Testis (tissue), 3 donors: Measurements from ENCODE around the gene APOH. TPM values are rescaled to one million over a fixed set of nuclear protein-coding genes. Genes with fewer than 3 reads are reported as not detected.

ENCODE experiments used
- DNase-seq: peaks from one replicate; pipeline ENCODE4 v3.0.0-alpha.2; 2019
- H3K27ac ChIP-seq, 2 donors: fragments of 200-600 bp; sonication (generic); one replicate each; pipeline ENCODE4 v1.5.1; 2019
- H3K27me3 ChIP-seq: fragments of 200-600 bp; sonication (generic); one replicate; pipeline ENCODE4 v1.5.1; 2019
- H3K36me3 ChIP-seq: fragments of 200-600 bp; sonication (generic); one replicate; pipeline ENCODE4 v1.5.1; 2017; ENCODE audit warnings: low read depth; ENCODE audit errors: missing control alignments
- H3K4me1 ChIP-seq: fragments of 200-600 bp; sonication (generic); one replicate; pipeline ENCODE4 v1.5.1; 2019
- H3K4me3 ChIP-seq, 2 donors: fragments of 200-600 bp; sonication (generic); one replicate each; pipeline ENCODE4 v1.5.1; 2017 to 2019
- H3K9me3 ChIP-seq: fragments of 200-600 bp; sonication (generic); one replicate; pipeline ENCODE4 v1.5.1; 2017
- POLR2A ChIP-seq: fragments of 450-650 bp; IDR thresholded peaks from one replicate; pipeline ENCODE4 v1.6.1; 2017; ENCODE audit warnings: antibody characterized with exemption, mild to moderate bottlenecking, moderate library complexity
- WGBS, 2 donors: methylation state at CpG; one replicate each; pipeline ENCODE4 v1.1.5; 2018; 5-methylcytosine and 5-hydroxymethylcytosine counted together
- intact Hi-C: fragments of 100-400 bp; cut with DNase I; formaldehyde crosslinking; loops from one replicate; pipeline ENCODE4 v1.15.1; 2023; ENCODE audit warnings: low total_unique reads
- polyA plus RNA-seq: library from polyadenylated mRNA; stranded (reverse); fragments of 350-450 nt; fragmentation: Illumina TruSeq; extraction: RNeasy Lipid Tissue Mini Kit (QIAGEN cat#74804); gene quantifications from one replicate; pipeline ENCODE4 v1.2.3, GENCODE V29; 2014; ENCODE audit warnings: low read depth, low replicate concordance; ENCODE audit not compliant: insufficient read depth
- total RNA-seq, 2 donors: library from RNA; depleted of rRNA; stranded (reverse); fragments of >200 nt; gene quantifications; one replicate each; pipeline ENCODE4 v1.2.3, GENCODE V29; 2016
- TF ChIP-seq, protein P1 (sequence below), 3 experiments: fragments of 450-650 bp in 2 of 3; fragments of 200-600 bp in 1 of 3; sonication (generic) in 1 of 3; IDR thresholded peaks; one replicate each; pipeline ENCODE4 v1.5.1; 2016 to 2019; ENCODE audit warnings: antibody characterized with exemption in 3 of 3, mild to moderate bottlenecking in 2 of 3, moderate library complexity in 1 of 3

Gene APOH
- total and polyA plus RNA-seq, 3 donors from 2014 or later = 0.63 to 1.2 (median 0.74) TPM

- DNase-seq = no peak
- Histone ChIP-seq H3K36me3 (no peaks in the 10 kb centered on the region), H3K27me3 (no peaks in the 10 kb centered on the region), H3K4me3 (no peak overlapping the region), H3K9me3 (no peaks in the 10 kb centered on the region), H3K4me1 (no peaks in the 10 kb centered on the region), H3K27ac (no peak overlapping the region)
- no peak for TF ChIP-seq POLR2A
- TF ChIP-seq, protein P1, sequence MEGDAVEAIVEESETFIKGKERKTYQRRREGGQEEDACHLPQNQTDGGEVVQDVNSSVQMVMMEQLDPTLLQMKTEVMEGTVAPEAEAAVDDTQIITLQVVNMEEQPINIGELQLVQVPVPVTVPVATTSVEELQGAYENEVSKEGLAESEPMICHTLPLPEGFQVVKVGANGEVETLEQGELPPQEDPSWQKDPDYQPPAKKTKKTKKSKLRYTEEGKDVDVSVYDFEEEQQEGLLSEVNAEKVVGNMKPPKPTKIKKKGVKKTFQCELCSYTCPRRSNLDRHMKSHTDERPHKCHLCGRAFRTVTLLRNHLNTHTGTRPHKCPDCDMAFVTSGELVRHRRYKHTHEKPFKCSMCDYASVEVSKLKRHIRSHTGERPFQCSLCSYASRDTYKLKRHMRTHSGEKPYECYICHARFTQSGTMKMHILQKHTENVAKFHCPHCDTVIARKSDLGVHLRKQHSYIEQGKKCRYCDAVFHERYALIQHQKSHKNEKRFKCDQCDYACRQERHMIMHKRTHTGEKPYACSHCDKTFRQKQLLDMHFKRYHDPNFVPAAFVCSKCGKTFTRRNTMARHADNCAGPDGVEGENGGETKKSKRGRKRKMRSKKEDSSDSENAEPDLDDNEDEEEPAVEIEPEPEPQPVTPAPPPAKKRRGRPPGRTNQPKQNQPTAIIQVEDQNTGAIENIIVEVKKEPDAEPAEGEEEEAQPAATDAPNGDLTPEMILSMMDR (IDR thresholded peaks at IDR 0.05) = no peak
- intact Hi-C loops = no loop called here
- WGBS, 2 donors = 82% methylated on average over 7 to 8 of the region's 8 CpGs
These were observed 25.8 kb downstream of the APOH start for GRCh38 chr17:66203274-66204015.

DNA sequence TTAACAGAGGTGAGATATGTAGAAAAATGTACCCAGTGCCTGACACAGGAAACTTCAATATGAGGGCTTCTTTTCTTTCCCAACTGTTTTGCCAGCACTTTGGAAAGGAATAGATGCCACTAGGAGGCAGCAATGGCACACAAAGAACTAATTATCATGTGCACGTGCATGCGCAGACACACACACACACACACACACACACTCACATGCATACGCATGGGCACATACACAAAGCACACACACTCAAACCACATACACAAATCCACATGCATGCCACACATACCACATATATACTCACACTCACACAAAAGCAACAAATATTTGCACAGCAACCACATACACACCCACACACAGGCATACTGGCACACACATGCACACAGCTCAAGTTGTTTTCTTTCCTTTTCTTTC, 28.5 kb downstream of the APOH start:
- Histone ChIP-seq H3K4me3 (no peak overlapping the region), H3K27me3 (no peaks in the 10 kb centered on the region), H3K36me3 (no peaks in the 10 kb centered on the region), H3K27ac (no peak overlapping the region), H3K9me3 (no peaks in the 10 kb centered on the region), H3K4me1 (no peaks in the 10 kb centered on the region)
- WGBS, 2 donors = 23 to 24% methylated on average over 3 of the region's 3 CpGs
- TF ChIP-seq, protein P1 (IDR thresholded peaks at IDR 0.05) = peak; percentile 37 to 49 (median 44)
- TF ChIP-seq POLR2A = no peak
- intact Hi-C loops = no loop called here
- peak; percentile 63 for DNase-seq

GRCh38 chr17:66198242-66198641, 31.0 kb downstream of the APOH start:
- Histone ChIP-seq H3K4me3 (no peak overlapping the region), H3K4me1 (no peaks in the 10 kb centered on the region), H3K9me3 (no peaks in the 10 kb centered on the region), H3K27ac (no peak overlapping the region), H3K27me3 (no peaks in the 10 kb centered on the region), H3K36me3 (no peaks in the 10 kb centered on the region)
- WGBS, 2 donors = 91 to 96% methylated on average over 8 of the region's 8 CpGs
- intact Hi-C loops = no loop called here
- TF ChIP-seq, protein P1 (IDR thresholded peaks at IDR 0.05) = no peak
- TF ChIP-seq POLR2A = no peak
- DNase-seq = no peak

DNA sequence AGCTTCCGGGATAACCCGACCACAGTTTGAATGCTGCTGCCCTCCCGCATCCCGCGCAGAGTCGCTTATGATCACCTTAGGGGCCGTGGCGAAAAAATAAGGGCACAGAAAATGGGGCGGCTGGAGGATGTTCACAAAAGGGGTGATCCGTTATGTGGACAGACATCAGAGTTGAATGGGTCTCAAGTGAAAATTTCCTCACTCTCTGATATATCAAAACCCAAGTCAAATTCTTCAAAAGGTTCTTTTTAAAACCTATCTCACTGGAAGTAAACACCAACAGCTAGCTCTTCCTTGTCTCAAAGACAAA, 36.9 kb downstream of the APOH start:
- Histone ChIP-seq H3K4me3 (peak overlapping the region; percentile 72 to 74), H3K27me3 (no peaks in the 10 kb centered on the region), H3K36me3 (no peaks in the 10 kb centered on the region), H3K27ac (peak overlapping the region in 1 of 2 donors; percentile 79), H3K4me1 (peaks cover 10% of the 10 kb centered on the region), H3K9me3 (no peaks in the 10 kb centered on the region)
- TF ChIP-seq, protein P1 (IDR thresholded peaks at IDR 0.05) = no peak
- no peak for TF ChIP-seq POLR2A
- WGBS, 2 donors = 0 to 3% methylated on average over 8 to 10 of the region's 10 CpGs
- intact Hi-C loops = no loop called here
- no peak for DNase-seq
